ENCODE data around the gene ZCWPW1.

The ZCWPW1 gene

DNA sequence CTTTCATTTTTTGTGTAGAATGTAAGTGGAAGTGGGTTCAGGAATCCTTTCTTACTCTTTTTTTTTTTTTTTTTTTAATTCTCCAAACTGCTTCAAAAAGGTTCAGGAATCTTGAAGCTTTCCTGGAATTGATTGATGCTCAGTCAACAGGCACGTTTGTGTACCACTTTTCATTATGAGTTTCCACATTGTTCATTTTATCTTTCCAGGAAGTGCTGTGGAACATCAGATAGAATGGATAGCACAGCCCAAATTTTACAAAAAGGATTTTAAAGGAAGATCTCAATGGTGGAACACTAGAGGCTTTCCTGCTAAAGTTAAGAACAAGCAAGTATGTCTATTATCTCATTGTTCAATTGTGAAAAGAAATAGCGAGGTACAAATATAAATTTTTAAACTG is 9.7 kb upstream of the ZCWPW1 start:
- TF ChIP-seq, protein P1, sequence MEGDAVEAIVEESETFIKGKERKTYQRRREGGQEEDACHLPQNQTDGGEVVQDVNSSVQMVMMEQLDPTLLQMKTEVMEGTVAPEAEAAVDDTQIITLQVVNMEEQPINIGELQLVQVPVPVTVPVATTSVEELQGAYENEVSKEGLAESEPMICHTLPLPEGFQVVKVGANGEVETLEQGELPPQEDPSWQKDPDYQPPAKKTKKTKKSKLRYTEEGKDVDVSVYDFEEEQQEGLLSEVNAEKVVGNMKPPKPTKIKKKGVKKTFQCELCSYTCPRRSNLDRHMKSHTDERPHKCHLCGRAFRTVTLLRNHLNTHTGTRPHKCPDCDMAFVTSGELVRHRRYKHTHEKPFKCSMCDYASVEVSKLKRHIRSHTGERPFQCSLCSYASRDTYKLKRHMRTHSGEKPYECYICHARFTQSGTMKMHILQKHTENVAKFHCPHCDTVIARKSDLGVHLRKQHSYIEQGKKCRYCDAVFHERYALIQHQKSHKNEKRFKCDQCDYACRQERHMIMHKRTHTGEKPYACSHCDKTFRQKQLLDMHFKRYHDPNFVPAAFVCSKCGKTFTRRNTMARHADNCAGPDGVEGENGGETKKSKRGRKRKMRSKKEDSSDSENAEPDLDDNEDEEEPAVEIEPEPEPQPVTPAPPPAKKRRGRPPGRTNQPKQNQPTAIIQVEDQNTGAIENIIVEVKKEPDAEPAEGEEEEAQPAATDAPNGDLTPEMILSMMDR (IDR thresholded peaks at IDR 0.05): no peak
- Histone ChIP-seq H3K36me3 (ENCODE audit: control insufficient read depth, insufficient read depth, low read length) (no peaks in the 10 kb centered on the region), H3K9me3 (ENCODE audit: control insufficient read depth, low read length) (no peaks in the 10 kb centered on the region), H3K4me2 (ENCODE audit: low read length) (no peak overlapping the region), H3K27me3 (ENCODE audit: control insufficient read depth, insufficient read depth, low read length) (no peaks in the 10 kb centered on the region), H3K4me1 (peaks cover 12% of the 10 kb centered on the region), H3K79me2 (peaks cover 4% of the 10 kb centered on the region), H3K27ac (no peak overlapping the region), H3K9ac (no peak overlapping the region), H3K4me3 (ENCODE audit: low read depth, low read length) (no peak overlapping the region), H2AFZ (no peak overlapping the region)

DNA sequence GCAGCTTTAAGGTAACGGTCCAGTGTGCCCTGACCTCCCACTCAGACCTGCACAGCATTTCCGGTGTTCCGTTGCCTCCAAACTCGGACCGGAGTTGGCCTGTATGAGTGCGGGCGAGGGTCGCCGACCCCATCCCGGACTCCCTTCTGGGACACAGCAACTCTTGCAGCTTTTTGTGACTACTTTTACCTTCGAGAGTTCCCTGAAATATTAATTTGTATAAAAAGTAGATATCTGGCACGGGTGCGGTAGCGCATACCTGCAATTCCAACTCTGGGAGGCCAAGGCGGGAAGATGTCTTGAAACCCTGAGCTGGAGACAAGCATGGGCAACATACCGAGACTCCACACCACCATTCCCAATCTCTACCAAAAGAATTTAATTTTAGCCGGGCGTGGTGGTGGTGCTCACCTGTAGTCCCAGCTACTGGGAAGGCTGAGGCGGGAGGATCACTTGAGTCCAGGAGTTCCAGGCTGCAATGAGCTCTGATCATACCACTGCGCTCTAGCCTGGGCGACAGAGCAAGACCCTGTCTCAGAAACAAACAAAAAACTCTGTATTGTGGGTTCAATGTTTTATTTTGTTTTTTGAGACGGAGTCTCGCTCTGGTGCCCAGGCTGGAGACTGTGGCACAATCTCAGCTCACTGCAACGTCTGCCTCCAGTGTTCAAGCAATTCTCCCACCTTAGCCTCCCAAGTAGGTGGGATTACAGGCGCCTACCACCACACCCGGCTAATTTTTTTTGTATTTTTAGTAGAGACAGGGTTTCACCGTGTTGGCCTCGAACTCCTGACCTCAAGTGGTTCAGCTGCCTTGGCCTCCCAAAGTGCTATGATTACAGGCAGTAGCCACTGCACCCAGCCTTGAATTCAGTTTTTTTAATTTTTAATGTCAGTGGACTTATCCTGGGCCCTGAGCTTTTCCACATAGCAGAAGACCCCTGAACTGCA is 8.9 kb upstream of the ZCWPW1 start:
- Histone ChIP-seq H3K4me2 (ENCODE audit: low read length) (no peak overlapping the region), H3K79me2 (peaks cover 4% of the 10 kb centered on the region), H3K27ac (peak overlapping the region; percentile 89), H3K9ac (no peak overlapping the region), H3K27me3 (ENCODE audit: control insufficient read depth, insufficient read depth, low read length) (no peaks in the 10 kb centered on the region), H2AFZ (no peak overlapping the region), H3K4me1 (peaks cover 13% of the 10 kb centered on the region), H3K36me3 (ENCODE audit: control insufficient read depth, insufficient read depth, low read length) (no peaks in the 10 kb centered on the region), H3K4me3 (ENCODE audit: low read depth, low read length) (no peak overlapping the region), H3K9me3 (ENCODE audit: control insufficient read depth, low read length) (no peaks in the 10 kb centered on the region)
- TF ChIP-seq, protein P1 (IDR thresholded peaks at IDR 0.05): no peak

DNA sequence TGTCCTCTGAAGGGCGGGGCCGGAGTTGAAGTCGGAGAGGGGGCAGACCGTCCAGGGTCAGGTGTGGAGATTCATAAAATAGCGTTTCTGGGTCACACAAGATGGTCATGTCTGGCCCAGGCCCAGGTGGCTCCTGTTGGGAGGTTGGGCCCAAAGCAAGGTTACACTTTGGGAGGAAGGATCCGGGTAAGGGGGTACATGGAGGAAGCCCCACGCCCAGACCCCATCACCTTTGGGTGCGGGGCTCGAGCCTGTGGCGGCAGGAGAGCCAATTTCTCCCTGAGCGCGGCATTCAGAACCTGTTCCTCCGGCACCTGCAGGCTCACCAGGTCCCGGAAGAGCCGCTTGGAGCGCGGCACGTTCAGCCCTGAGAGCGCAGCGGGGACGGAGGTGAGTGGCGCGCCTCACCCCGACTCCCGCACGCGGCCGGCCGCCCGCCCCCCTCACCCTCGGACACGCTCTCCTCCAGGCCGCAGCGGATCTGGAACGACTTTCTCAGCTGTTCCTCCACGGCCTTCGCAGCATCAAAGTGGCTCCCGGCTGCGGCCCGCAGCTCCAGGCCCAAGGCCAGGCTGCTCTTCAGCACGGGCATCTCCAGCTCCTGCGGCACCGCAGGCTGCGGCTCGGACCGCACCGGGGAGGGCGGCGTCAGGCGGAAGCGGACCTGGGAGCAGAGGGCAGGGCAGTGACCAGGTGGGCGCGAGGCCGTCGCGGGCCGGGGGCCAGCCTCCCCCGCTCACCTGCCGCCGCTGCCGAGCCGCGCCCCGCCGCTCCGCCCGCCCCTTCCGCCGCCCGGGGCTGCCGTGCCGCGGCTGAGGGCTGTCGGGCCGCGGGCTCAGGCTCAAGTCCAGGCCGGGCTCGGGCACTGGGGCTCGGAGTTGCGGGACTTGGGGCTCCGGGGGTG is 7.2 kb upstream of the ZCWPW1 start:
- Histone ChIP-seq H3K79me2 (peaks cover 6% of the 10 kb centered on the region), H3K9me3 (ENCODE audit: control insufficient read depth, low read length) (no peaks in the 10 kb centered on the region), H3K9ac (peak overlapping the region; percentile 79), H2AFZ (peak overlapping the region; percentile 76), H3K4me2 (ENCODE audit: low read length) (peak overlapping the region; percentile 64), H3K36me3 (ENCODE audit: control insufficient read depth, insufficient read depth, low read length) (no peaks in the 10 kb centered on the region), H3K4me1 (peaks cover 30% of the 10 kb centered on the region), H3K4me3 (ENCODE audit: low read depth, low read length) (peak overlapping the region; percentile 81), H3K27me3 (ENCODE audit: control insufficient read depth, insufficient read depth, low read length) (no peaks in the 10 kb centered on the region), H3K27ac (peak overlapping the region; percentile 89)
- TF ChIP-seq, protein P1 (IDR thresholded peaks at IDR 0.05): no peak

DNA sequence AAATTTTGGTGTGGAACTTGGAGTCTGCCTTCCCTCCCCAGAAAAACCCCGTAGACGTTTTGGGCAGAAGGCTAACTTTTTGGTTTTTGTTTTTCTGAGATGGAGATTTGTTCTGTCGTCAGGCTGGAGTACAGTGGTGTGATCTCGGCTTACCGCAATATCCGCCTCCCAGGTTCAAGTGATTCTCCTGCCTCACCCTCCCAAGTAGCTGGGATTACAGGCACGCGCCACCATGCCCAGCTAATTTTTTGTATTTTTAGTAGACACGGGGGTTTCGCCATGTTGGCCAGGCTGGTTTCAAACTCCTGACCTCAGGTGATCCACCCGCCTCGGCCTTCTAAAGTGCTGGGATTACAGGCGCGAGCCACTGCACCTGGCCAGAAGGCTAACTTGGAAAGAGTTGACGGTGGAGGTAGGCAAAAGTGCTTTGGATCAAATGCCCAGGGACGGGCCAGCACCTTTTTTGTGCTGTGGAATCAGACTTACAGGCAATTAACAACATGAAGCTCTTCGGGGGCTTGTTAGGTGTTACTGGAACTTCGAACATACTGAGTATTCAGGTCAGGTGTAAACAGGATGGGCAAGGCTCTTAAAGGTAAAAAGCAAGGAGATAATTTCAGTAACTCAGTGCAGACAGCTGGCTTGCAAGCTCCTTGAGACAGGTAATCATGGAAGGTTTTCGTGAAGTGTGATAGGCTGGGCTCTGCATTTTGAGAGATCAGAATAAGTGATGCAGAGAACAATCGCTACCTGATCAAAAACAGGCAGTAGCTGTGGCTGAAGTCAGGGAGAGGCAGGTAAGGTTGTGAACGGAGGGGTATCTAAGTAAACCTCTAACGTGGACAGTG is 6.0 kb upstream of the ZCWPW1 start:
- peaks cover 6% of the 10 kb centered on the region for H3K79me2 ChIP-seq
- peaks cover 32% of the 10 kb centered on the region for H3K4me1 ChIP-seq
- H3K4me3 ChIP-seq (ENCODE audit: low read depth, low read length): peak overlapping the region; percentile 81
- H3K4me2 ChIP-seq (ENCODE audit: low read length): peak overlapping the region; percentile 64
- TF ChIP-seq, protein P1 (IDR thresholded peaks at IDR 0.05): no peak
- no peaks in the 10 kb centered on the region for H3K27me3 ChIP-seq (ENCODE audit: control insufficient read depth, insufficient read depth, low read length)
- H3K9ac ChIP-seq: no peak overlapping the region
- peak overlapping the region; percentile 89 for H3K27ac ChIP-seq
- no peaks in the 10 kb centered on the region for H3K9me3 ChIP-seq (ENCODE audit: control insufficient read depth, low read length)
- no peak overlapping the region for H2AFZ ChIP-seq
- no peaks in the 10 kb centered on the region for H3K36me3 ChIP-seq (ENCODE audit: control insufficient read depth, insufficient read depth, low read length)

All from parathyroid adenoma (tissue), 2 donors.